Lower lobe of right lung (tissue), 2 donors: ENCODE data around the gene RNF38. TPM values are rescaled to one million over a fixed set of nuclear protein-coding genes. Genes with fewer than 3 reads are reported as not detected.

ENCODE experiments used
- ATAC-seq, 2 donors: fragments of 200-7000 bp; cut with Tn5 transposase; one replicate each; pipeline ENCODE4 v1.9.1; 2020 to 2022; ENCODE audit warnings: mild to moderate bottlenecking in 2 of 2, moderate library complexity in 2 of 2
- DNase-seq: peaks from one replicate; pipeline ENCODE4 v3.0.0-alpha.2; 2020
- H3K27ac ChIP-seq: fragments of 200-600 bp; one replicate; pipeline ENCODE4 v1.8.0; 2022
- H3K27me3 ChIP-seq: fragments of 200-600 bp; one replicate; pipeline ENCODE4 v1.8.0; 2022; ENCODE audit warnings: low read depth
- H3K36me3 ChIP-seq: fragments of 200-600 bp; one replicate; pipeline ENCODE4 v1.8.0; 2022; ENCODE audit warnings: mild to moderate bottlenecking
- H3K4me1 ChIP-seq: fragments of 200-600 bp; one replicate; pipeline ENCODE4 v1.8.0; 2022
- H3K4me3 ChIP-seq: fragments of 200-600 bp; one replicate; pipeline ENCODE4 v1.8.0; 2022; ENCODE audit warnings: mild to moderate bottlenecking
- H3K9me3 ChIP-seq: fragments of 200-600 bp; one replicate; pipeline ENCODE4 v1.8.0; 2022
- CTCF ChIP-seq: fragments of 200-600 bp; IDR thresholded peaks from one replicate; pipeline ENCODE4 v1.8.0; 2022; ENCODE audit warnings: antibody characterized with exemption, mild to moderate bottlenecking
- intact Hi-C: fragments of 100-400 bp; cut with DNase I; formaldehyde crosslinking; loops from one replicate; pipeline ENCODE4 v1.11.0; 2022
- total RNA-seq: library from RNA; stranded (reverse); fragmentation: NEBNext Ultra II Directional; extraction: Animal tissue kit (Norgen Biotek cat#: 25700); gene quantifications from one replicate; pipeline ENCODE4 v1.2.1, GENCODE V29; 2021
- donor health status: DM: no; HTN: yes; CAD: no; lungs with severe emphysema.

The RNF38 gene
- total RNA-seq, 1 donor from 2014 or later: 48.9 TPM

DNA sequence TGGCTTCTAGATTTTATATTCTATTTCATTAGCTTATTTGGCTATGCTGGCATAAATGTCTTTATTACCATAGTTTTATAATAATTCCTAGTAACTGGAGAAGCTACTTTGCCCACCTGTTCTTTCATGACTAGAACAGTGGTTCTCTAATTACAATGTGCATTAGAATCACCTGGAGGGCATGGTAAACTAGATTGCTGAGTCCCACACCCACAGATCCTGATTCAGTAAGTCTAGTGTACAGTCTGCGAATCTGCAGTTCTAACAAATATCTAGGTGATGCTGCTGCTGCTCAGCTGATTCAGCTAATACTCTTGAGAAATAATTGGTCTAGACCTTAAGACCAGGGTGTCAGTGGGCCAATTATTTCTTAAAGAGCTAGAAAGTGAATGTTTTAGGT lies 35.5 kb downstream of the RNF38 start:
- H3K4me3 ChIP-seq: no peak overlapping the region
- intact Hi-C loops: no loop called here
- no peaks in the 10 kb centered on the region for H3K4me1 ChIP-seq
- no peak for TF ChIP-seq CTCF
- no peaks in the 10 kb centered on the region for H3K27me3 ChIP-seq
- ATAC-seq: no peak
- H3K27ac ChIP-seq: no peak overlapping the region
- no peaks in the 10 kb centered on the region for H3K9me3 ChIP-seq
- peaks cover 70% of the 10 kb centered on the region for H3K36me3 ChIP-seq
- DNase-seq: no peak

DNA sequence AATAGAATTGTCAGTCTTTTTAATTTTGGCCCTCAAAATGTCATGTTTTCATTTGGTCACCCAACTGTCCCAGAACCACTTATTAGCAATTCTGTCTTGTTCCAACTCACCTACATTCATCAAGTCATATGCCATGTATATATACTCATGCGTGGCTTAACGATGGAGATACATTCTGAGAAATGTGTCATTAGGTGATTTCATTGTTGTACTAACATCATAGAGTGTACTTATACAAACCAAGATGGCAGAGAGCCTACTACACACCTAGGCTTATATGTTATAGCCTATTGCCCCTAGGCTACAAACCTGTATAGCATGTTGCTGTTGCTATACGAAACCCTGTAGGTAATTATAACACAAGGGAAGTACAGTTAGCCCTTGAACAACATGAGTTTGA lies 36.6 kb downstream of the RNF38 start:
- Histone ChIP-seq H3K27ac (no peak overlapping the region), H3K27me3 (no peaks in the 10 kb centered on the region), H3K9me3 (no peaks in the 10 kb centered on the region), H3K36me3 (peaks cover 59% of the 10 kb centered on the region), H3K4me1 (no peaks in the 10 kb centered on the region), H3K4me3 (no peak overlapping the region)
- no peak for ATAC-seq
- TF ChIP-seq CTCF: no peak
- no peak for DNase-seq
- intact Hi-C loops: no loop called here

GRCh38 chr9:36358486-36358885 lies 41.6 kb downstream of the RNF38 start:
- H3K36me3 ChIP-seq: peaks cover 59% of the 10 kb centered on the region
- no peak for ATAC-seq
- no peak for DNase-seq
- H3K27me3 ChIP-seq: no peaks in the 10 kb centered on the region
- intact Hi-C loops: no loop called here
- TF ChIP-seq CTCF: no peak
- no peaks in the 10 kb centered on the region for H3K4me1 ChIP-seq
- H3K27ac ChIP-seq: no peak overlapping the region
- H3K4me3 ChIP-seq: no peak overlapping the region
- H3K9me3 ChIP-seq: no peaks in the 10 kb centered on the region

GRCh38 chr9:36357639-36358038 lies 42.4 kb downstream of the RNF38 start:
- Histone ChIP-seq H3K4me1 (no peaks in the 10 kb centered on the region), H3K9me3 (no peaks in the 10 kb centered on the region), H3K4me3 (no peak overlapping the region), H3K36me3 (peaks cover 62% of the 10 kb centered on the region), H3K27ac (no peak overlapping the region), H3K27me3 (no peaks in the 10 kb centered on the region)
- no peak for TF ChIP-seq CTCF
- intact Hi-C loops: no loop called here
- no peak for DNase-seq
- ATAC-seq: no peak

GRCh38 chr9:36346569-36346968 lies 53.5 kb downstream of the RNF38 start:
- Histone ChIP-seq H3K4me3 (no peak overlapping the region), H3K9me3 (no peaks in the 10 kb centered on the region), H3K27me3 (no peaks in the 10 kb centered on the region), H3K27ac (no peak overlapping the region), H3K36me3 (peaks cover 97% of the 10 kb centered on the region), H3K4me1 (no peaks in the 10 kb centered on the region)
- no peak for ATAC-seq
- TF ChIP-seq CTCF: no peak
- DNase-seq: no peak
- intact Hi-C loops: no loop called here
